Activated naive CD8-positive, alpha-beta T cell treated with anti-CD3 and anti-CD28 coated beads for 36 hours (primary cell): ENCODE results near the gene PCF11. TPM values are rescaled to one million over a fixed set of nuclear protein-coding genes. Genes with fewer than 3 reads are reported as not detected.
"Not testable (repeated sequence)": the region's sequence is repeated elsewhere in the genome, so short reads cannot be mapped to it uniquely, and the experiment has no call there.

Experiments used
- DNase-seq: peaks from one replicate; pipeline ENCODE4 v3.0.0; 2021
- H3K27ac Mint-ChIP-seq: one replicate; pipeline ENCODE4 v1.8.0; 2022; ENCODE audit warnings: mild to moderate bottlenecking, moderate library complexity, mixed read lengths
- H3K27me3 Mint-ChIP-seq: one replicate; pipeline ENCODE4 v1.8.0; 2022; ENCODE audit warnings: mild to moderate bottlenecking, mixed read lengths
- H3K36me3 Mint-ChIP-seq: one replicate; pipeline ENCODE4 v1.8.0; 2021; ENCODE audit warnings: mild to moderate bottlenecking, mixed read lengths
- H3K4me1 Mint-ChIP-seq: one replicate; pipeline ENCODE4 v1.8.0; 2021; ENCODE audit warnings: mixed read lengths
- H3K4me3 Mint-ChIP-seq: one replicate; pipeline ENCODE4 v1.8.0; 2022; ENCODE audit warnings: mild to moderate bottlenecking, moderate library complexity, mixed read lengths
- H3K9me3 Mint-ChIP-seq: one replicate; pipeline ENCODE4 v1.8.0; 2022; ENCODE audit warnings: mixed read lengths
- total RNA-seq, 2 experiments: library from RNA; stranded (reverse); gene quantifications; one replicate each; pipeline ENCODE4 v1.2.3, GENCODE V29; 2021

The PCF11 gene
- total RNA-seq, 2 experiments from 2014 or later, result 49.3 to 51.9 TPM

- H3K36me3 Mint-ChIP-seq, DNase-seq, H3K27ac Mint-ChIP-seq, H3K4me3 Mint-ChIP-seq, H3K9me3 Mint-ChIP-seq, H3K4me1 Mint-ChIP-seq, H3K27me3 Mint-ChIP-seq: not testable (repeated sequence)
Measured at GRCh38 chr11:83133266-83133665, 23.7 kb upstream of the PCF11 start.

GRCh38 chr11:83139310-83139709 lies 17.6 kb upstream of the PCF11 start:
- no peak overlapping the region for H3K27ac Mint-ChIP-seq
- no peaks in the 10 kb centered on the region for H3K4me1 Mint-ChIP-seq
- H3K9me3 Mint-ChIP-seq, result no peaks in the 10 kb centered on the region
- no peak for DNase-seq
- H3K4me3 Mint-ChIP-seq, result no peak overlapping the region
- H3K27me3 Mint-ChIP-seq, result no peaks in the 10 kb centered on the region
- H3K36me3 Mint-ChIP-seq, result no peaks in the 10 kb centered on the region

- no peak overlapping the region for H3K27ac Mint-ChIP-seq
- H3K4me1 Mint-ChIP-seq, result no peaks in the 10 kb centered on the region
- H3K27me3 Mint-ChIP-seq, result no peaks in the 10 kb centered on the region
- no peak overlapping the region for H3K4me3 Mint-ChIP-seq
- H3K9me3 Mint-ChIP-seq, result no peaks in the 10 kb centered on the region
- no peaks in the 10 kb centered on the region for H3K36me3 Mint-ChIP-seq
- DNase-seq, result no peak
Measured at GRCh38 chr11:83140691-83141455, 16.1 kb upstream of the PCF11 start.

- no peak overlapping the region for H3K4me3 Mint-ChIP-seq
- H3K36me3 Mint-ChIP-seq, result no peaks in the 10 kb centered on the region
- no peaks in the 10 kb centered on the region for H3K4me1 Mint-ChIP-seq
- H3K27ac Mint-ChIP-seq, result no peak overlapping the region
- no peak for DNase-seq
- H3K27me3 Mint-ChIP-seq, result no peaks in the 10 kb centered on the region
- no peaks in the 10 kb centered on the region for H3K9me3 Mint-ChIP-seq
Measured at GRCh38 chr11:83147895-83148294, 9.0 kb upstream of the PCF11 start.

GRCh38 chr11:83150450-83150849 lies 6.5 kb upstream of the PCF11 start:
- Mint-ChIP-seq H3K4me3 (no peak overlapping the region), H3K36me3 (no peaks in the 10 kb centered on the region), H3K27ac (no peak overlapping the region), H3K9me3 (no peaks in the 10 kb centered on the region), H3K27me3 (no peaks in the 10 kb centered on the region), H3K4me1 (peaks cover 3% of the 10 kb centered on the region)
- DNase-seq, result no peak

DNA sequence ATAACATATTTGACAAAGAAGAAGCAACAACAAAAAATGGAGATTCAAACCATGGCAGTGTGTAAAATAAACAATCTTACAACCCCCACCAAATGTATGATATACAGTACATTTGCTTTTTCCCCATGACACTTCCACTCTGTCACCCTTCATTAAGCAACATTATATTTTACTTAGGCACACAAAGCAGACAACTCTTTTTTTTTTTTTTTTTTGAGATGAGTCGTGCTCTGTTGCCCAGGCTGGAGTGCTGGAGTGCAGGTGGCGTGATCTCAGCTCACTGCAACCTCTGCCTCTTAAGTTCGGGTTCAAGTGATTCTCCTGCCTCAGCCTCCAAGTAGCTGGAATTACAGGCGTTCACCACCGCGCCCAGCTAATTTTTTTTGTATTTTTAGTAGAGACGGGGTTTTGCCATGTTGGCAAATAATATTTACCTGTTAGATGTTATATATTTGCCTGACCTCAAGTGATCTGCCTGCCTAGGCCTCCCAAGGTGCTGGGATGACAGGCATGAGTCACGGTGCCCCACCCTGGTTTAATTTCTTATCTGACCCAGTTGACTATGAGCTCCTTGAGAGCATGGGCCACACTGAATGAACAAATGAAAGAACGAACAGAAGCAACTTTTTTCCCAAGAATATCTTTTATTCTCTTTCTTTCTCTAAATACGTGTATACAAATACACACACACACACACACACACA lies 5.5 kb upstream of the PCF11 start:
- H3K4me3 Mint-ChIP-seq, result no peak overlapping the region
- H3K27me3 Mint-ChIP-seq, result no peaks in the 10 kb centered on the region
- peaks cover 5% of the 10 kb centered on the region for H3K4me1 Mint-ChIP-seq
- no peaks in the 10 kb centered on the region for H3K9me3 Mint-ChIP-seq
- DNase-seq, result no peak
- no peaks in the 10 kb centered on the region for H3K36me3 Mint-ChIP-seq
- H3K27ac Mint-ChIP-seq, result no peak overlapping the region

- no peak overlapping the region for H3K4me3 Mint-ChIP-seq
- H3K36me3 Mint-ChIP-seq, result peaks cover 3% of the 10 kb centered on the region
- no peaks in the 10 kb centered on the region for H3K27me3 Mint-ChIP-seq
- no peak overlapping the region for H3K27ac Mint-ChIP-seq
- no peaks in the 10 kb centered on the region for H3K9me3 Mint-ChIP-seq
- no peak for DNase-seq
- peaks cover 6% of the 10 kb centered on the region for H3K4me1 Mint-ChIP-seq
Measured at GRCh38 chr11:83152264-83152663, 4.7 kb upstream of the PCF11 start.

- Mint-ChIP-seq H3K36me3 (peaks cover 14% of the 10 kb centered on the region), H3K9me3 (no peaks in the 10 kb centered on the region), H3K27ac (no peak overlapping the region), H3K4me3 (no peak overlapping the region), H3K4me1 (peaks cover 6% of the 10 kb centered on the region), H3K27me3 (no peaks in the 10 kb centered on the region)
- no peak for DNase-seq
Measured at GRCh38 chr11:83153764-83154163, 3.2 kb upstream of the PCF11 start.

GRCh38 chr11:83156144-83156995 lies 561 bp upstream of the PCF11 start:
- H3K4me3 Mint-ChIP-seq, result peak overlapping the region; percentile 100
- no peaks in the 10 kb centered on the region for H3K9me3 Mint-ChIP-seq
- H3K36me3 Mint-ChIP-seq, result peaks cover 39% of the 10 kb centered on the region
- peaks cover 23% of the 10 kb centered on the region for H3K4me1 Mint-ChIP-seq
- peak; percentile 95 for DNase-seq
- no peaks in the 10 kb centered on the region for H3K27me3 Mint-ChIP-seq
- peak overlapping the region; percentile 100 for H3K27ac Mint-ChIP-seq

GRCh38 chr11:83157594-83158356 lies 844 bp downstream of the PCF11 start:
- Mint-ChIP-seq H3K9me3 (no peaks in the 10 kb centered on the region), H3K4me3 (peak overlapping the region; percentile 100), H3K27ac (peak overlapping the region; percentile 100), H3K4me1 (peaks cover 37% of the 10 kb centered on the region), H3K36me3 (peaks cover 48% of the 10 kb centered on the region), H3K27me3 (no peaks in the 10 kb centered on the region)
- DNase-seq, result peak; percentile 52

- Mint-ChIP-seq H3K36me3 (peaks cover 51% of the 10 kb centered on the region), H3K4me1 (peaks cover 39% of the 10 kb centered on the region), H3K27ac (peak overlapping the region; percentile 100), H3K27me3 (no peaks in the 10 kb centered on the region), H3K4me3 (peak overlapping the region; percentile 100), H3K9me3 (no peaks in the 10 kb centered on the region)
- DNase-seq, result no peak
Measured at GRCh38 chr11:83158357-83158786, 1.4 kb downstream of the PCF11 start.

DNA sequence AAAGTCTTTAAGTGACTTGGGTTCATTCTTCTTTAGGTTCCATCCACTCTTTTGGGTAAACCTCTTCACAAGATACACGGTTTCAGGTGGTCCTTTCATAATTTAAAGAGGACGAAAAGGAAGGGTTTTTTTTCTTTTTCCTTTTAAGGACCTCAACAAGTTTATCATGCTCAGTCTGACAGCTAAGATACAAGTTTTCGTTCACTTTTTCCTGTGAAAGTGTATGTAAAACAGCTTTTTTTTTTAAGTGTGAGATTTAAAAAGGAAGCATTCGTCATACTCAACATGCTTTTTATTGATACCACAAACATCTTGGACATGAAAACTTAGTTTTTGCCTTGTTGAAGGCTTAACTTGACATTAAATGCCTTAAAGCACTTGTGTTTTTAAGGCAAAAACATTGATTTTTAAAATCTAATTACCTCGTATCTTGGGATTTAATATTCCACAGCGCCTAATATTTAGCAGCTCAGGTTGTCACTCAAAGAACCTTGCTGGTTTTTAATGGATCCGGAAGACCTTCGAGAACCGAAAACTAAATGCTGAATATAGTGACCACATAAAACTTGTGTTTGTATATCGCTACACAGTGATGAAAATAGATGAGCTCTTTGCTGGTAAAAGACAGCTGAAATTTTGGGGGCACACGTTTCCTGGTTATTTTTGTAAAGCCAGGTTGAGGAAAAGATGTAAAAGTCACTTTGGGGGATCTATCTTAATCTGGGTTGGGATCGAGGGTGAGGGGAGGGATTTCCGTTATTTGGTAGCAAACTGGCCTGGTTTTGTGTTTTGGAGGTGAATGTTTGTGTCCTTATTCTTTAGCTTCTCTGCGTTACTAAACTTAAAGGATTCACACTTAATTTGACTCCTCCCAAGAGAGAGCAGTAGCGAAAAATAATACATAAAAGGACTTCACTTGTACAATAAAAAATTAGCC lies 2.3 kb downstream of the PCF11 start:
- peak overlapping the region; percentile 100 for H3K4me3 Mint-ChIP-seq
- H3K36me3 Mint-ChIP-seq, result peaks cover 55% of the 10 kb centered on the region
- no peaks in the 10 kb centered on the region for H3K27me3 Mint-ChIP-seq
- peak overlapping the region; percentile 89 for H3K27ac Mint-ChIP-seq
- DNase-seq, result no peak
- no peaks in the 10 kb centered on the region for H3K9me3 Mint-ChIP-seq
- H3K4me1 Mint-ChIP-seq, result peaks cover 41% of the 10 kb centered on the region

- DNase-seq, result no peak
- Mint-ChIP-seq H3K36me3 (peaks cover 62% of the 10 kb centered on the region), H3K27ac (peak overlapping the region; percentile 89), H3K9me3 (no peaks in the 10 kb centered on the region), H3K27me3 (no peaks in the 10 kb centered on the region), H3K4me3 (peak overlapping the region; percentile 100), H3K4me1 (peaks cover 45% of the 10 kb centered on the region)
Measured at GRCh38 chr11:83159902-83160865, 3.3 kb downstream of the PCF11 start.
